GM19238 (cell line): ENCODE results near the gene SCNN1A.
"Not testable (repeated sequence)": the region's sequence is repeated elsewhere in the genome, so short reads cannot be mapped to it uniquely, and the experiment has no call there.

Source experiments
- DNase-seq: peaks from one replicate; pipeline ENCODE4 v3.0.0; 2011; ENCODE audit warnings: low spot score; ENCODE audit not compliant: insufficient read length

Gene SCNN1A

DNA sequence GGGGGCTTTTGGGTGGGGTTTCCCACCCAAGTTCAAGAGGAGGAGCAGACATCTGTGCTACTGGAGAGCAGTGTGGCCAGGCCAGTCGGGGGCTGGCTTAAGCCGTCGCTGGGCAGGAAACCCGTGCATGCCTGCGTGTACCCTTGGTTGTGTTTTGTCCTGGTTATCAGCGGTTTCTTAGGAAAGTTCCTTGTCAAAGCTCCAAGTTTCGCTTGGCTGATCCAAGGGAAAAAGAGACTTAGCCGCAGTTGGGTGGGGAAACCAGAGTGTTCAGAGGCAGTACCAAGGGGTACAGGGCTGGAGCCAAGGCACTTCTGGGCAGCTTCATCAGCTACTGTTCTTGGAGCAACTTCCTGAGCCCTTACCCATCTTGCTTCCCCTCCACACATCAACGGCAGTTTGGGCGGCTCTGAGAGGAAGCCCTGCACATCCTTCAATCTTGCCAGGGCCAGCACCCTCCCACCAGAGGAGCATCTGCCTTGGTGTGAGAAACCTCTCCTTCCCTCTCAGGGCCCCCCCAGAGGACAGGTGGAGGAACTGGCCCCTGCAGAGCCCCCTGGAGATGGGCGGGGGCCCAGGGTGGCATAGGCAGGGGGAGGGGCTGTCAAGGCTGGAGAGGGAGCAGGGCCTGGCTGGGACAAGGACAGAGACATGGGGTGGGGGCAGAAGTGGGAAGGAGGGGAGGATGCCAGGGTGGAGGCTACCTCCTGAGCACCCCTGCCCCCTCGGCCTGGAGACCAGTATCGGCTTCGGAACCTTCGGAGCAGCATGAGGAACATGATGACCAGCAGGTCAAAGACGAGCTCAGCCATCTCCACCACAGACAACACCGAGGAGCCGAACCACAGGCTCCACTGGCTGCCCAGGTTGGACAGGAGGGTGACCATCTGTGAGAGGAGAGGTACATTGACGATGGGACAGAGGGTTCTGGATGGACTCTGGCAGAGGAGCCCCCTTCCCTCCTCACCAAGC, 27.7 kb downstream of the SCNN1A start:
- DNase-seq, result no peak

DNA sequence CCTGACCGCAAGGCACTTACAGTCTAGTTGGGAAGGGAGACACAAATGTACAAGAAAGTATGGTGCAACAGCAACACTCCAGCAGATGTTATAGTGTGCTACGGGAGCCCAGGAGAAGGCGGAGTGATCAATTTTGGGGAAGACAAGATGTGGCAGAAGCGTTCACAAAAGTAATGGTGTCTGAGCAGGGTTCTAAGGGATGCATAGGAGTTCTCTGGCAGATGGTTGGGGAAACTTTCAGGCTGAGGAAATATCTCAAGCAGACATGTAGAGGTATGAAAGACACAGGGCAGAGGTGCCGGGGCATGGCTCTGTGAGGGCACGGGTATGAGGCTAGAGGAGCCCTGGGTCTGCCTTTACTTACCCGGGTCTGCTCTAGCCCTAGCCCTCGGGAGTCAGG, 28.4 kb downstream of the SCNN1A start:
- DNase-seq, result no peak

DNA sequence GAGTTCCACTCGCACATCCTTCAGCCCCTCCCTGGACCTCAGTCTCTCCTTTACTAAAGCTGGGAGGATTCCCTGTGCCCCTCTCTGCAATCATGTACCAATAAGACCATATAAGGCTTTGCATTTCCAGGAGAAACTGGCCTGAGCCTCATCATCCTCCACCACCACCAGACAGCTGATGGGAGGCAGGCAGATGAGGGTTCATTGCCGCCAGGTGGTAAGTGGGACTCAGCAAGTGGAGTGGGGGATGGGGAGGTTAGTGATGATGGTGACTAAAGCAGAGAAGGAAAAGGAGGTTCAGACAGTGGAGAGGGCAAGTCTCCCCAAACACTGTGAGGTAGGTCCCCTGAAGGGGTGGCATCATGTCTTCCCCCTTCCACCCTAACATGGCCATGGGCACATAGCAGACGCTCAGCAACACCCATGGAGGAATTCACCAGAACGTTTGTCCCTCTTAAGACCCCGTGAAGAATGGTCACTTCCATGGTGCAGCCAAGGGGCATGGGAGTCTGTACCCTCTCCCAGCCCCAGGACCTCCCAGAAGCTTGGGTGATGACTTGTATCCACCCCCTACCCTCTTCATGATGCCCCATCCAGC, 29.0 kb downstream of the SCNN1A start:
- no peak for DNase-seq

DNA sequence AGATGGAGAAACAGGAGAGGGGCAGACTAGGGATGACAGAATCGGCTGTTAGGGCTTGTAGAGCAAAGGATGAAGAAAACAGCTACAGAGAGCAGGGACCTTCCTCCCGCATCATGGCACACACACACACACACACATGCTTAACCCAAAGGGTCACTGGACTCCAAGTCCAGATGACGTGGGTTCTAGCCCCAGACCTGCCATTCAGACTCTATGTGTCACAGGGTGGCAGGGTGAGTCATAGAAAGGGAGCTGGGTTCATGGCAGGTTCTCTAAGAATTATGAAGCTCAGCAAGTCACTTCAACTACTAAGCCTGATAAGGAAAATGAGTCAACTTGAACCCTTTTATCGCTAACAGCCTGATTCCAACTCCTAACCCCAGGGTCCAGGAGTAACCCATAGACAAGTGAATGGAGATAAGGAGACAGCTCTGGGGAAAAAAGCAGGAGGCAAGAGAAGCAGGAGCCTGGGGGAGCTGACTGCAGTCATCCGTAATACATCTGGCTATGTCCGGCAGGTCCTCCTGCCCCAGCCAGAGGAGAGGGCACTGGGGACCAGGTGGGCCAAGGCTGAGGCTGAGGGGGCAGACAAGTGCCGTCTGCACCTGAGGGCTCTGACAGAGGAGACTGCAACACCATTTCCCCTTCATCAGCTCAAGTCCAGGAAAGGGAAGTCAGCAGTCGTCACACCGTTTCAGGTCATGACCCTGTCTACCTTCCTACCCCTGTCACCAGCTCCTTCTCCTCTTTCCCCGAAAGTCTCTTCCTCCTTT, 29.9 kb downstream of the SCNN1A start:
- DNase-seq, result no peak

DNA sequence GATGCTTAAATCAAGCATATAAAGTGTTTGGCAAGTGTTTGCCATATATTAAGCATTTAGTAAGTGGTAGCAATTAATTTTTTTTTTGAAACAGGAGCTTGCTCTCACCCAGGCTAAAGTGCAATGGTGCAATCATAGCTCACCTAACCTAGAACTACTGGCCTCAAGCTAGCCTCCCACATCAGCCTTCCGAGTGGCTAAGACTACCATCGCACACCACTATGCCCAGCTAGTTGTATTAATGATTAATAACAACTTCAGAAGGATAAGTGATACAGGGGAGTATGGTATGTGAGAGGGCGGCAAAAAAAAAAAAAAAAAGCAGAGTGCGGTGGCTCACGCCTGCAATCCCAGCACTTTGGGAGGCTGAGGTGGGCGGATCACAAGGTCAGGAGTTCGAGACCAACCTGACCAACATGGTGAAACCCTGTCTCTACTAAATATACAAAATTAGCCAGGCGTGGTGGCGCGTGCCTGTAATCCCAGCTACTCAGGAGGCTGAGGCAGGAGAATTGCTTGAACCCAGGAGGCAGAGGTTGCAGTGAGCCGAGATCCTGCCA, 31.2 kb downstream of the SCNN1A start:
- not testable (repeated sequence) for DNase-seq

DNA sequence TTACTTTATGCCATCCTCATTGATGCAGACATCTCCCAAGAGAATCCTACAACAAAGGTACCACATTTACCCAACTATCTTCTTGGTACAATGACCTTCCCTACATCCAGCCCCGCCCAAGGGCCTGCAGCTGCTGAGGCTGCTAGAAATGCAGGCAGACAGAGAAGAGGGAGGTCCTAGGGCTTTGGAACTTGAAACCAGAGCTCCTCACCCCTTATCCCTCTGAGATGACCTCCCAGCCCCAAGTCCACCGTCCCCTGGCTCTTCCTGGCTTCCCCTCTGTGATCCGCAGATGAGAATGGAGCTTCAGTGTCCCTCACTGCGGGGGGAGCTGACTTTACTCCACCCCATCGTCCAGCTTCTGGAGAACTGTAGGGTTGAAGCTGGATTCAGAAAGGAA, 31.8 kb downstream of the SCNN1A start:
- DNase-seq, result no peak

DNA sequence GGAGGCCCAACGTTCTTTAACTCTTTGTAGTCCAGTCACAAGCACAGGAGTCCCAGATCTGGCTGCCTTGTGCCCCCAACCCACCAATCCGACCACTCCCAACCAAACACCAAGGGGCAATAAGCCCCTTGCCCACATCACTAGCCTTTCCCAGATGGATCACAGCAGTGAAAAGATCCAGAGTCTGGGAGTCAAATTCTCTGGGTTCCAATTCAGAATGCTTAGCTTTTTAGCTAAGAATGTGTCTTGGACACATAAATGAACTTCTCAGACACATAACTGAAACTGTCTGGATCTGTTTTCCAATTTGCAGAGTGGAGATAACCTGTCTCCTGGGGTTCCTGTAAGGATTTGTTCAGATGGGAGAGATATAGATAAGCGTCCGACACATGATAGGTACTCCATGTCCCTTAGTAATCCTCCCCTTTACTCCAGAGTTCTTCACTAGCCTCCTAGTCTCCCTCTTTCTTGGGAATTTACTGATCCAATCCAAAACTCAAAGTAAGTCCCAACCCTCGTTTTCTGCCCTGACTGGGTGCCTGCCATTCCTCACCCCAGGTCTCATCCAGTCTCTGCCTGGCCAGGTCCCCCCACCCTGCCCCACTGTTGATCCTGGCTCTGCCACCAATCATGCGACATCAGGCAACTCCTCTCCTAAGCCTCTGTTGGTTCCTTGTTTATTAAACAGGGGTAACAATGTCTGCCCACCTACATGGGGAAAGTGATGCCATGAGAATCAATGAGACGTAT, 33.0 kb downstream of the SCNN1A start:
- no peak for DNase-seq

DNA sequence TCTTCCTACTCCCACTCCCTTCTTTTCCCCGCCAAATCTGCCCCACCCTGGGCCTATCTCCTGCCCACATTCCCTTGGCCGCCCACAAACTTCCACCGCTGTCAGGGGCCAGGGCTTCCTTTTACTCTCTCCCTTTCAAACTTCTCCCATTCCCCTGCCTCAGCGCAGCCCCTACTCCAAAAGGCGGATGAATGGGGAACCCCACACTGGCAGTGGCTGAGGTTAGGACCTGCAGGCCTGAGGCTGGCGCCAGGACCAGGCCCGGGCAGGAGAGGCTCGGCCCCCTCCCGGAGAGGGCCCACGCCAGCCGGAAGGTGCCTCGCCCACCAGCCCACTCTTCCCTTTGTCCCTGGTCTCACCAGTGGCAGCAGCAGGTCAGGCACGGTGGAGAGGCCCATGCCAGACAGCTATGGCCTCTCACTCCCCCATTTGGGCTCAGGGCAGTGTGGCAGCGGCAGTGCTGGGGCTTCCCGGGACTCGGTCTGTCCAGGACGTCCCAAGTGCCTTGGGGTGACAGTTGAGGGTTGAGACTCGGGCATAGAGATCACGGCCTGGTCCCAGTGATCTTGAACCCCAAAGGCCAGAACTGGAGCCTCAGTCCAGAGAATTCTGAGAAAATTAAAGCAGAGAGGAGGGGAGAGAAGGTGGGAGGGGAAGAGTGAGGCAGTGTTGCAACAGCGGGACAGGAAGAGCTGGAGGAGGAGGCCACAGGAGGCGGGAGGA, 33.8 kb downstream of the SCNN1A start, which contains the start of gene TNFRSF1A:
TSS of gene TNFRSF1A (minus strand) at position 660 of the 723 bp plus-strand sequence. CDS start at position 398, 262 bp downstream.
- peak; percentile 55 for DNase-seq

DNA sequence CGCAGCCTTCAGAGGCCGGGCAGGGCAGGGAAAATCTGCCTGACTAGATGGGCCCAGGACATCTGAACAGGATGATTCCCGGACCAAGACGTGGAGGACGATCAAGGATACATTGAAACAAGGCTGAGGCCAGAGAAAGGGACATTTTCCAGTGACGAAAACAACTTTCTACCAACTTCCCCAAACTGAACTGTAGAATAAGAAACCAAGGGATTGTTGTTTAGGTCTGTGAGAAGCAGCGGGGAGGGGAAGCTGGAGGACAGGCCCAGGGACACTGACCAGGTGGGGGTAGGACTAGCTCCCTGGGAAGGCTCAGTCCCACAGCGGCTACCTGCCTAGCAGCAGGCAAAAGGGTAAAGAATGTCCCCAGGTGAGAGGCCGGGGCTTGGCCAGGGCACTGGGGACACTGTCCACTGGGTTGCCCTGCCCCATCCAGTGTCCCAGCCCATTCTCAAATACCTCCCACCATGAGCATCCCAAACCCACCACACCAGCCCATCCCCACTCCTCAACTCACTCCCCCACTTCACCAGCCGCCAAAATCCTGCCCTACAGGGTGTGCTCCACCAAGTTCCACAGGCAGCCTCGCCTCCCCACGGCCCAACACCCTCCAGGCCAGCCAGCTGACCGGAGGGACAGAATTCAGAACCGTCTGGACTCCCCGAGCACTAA, 34.5 kb downstream of the SCNN1A start:
- no peak for DNase-seq

DNA sequence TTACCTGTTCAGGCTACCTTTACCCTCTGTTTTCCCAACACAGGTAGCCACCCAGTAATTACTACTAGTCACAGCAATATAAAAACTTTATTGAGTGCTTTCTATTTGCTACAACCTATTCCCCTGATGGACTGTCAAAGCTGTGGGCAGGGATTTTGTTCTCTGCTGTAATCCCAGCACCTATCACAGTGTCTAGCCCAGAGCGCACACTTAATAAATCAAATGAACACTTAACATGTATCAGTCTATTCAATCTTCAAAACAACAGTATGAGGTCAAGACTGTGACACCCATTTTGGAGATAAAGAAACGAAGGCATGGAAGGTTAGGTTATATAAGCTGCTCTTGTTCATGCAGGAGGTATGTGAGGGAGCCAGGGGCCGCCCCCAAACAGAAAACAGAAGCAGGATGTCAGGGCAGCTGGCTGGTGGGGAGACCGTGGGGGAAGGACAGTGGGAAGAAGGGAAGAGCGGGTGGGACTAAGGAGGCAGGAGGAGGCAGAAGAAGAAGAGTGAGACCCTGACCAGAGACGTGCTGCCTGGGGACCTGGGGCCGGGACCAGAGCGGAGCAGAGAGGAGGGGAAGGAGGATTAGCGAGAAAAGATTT, 35.2 kb downstream of the SCNN1A start:
- DNase-seq, result no peak

DNA sequence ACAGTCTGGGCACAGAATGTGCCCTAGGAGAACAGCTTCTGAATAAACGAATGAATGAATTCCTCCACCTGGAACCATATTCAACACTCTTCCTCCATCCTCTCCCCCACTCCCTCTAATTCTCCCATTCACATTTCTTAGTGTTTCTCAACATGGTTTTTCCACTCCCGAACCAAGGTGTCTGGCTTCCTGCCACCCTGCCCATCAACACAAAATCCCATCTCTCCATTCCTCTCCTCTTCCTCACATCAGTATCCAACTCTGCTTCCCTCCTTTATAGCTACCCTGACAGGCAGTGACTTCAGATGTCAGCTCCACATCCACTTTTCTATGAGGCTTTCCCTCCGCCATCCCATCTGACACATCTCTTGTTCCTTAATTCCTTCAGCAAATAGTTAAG, 36.4 kb downstream of the SCNN1A start:
- no peak for DNase-seq

DNA sequence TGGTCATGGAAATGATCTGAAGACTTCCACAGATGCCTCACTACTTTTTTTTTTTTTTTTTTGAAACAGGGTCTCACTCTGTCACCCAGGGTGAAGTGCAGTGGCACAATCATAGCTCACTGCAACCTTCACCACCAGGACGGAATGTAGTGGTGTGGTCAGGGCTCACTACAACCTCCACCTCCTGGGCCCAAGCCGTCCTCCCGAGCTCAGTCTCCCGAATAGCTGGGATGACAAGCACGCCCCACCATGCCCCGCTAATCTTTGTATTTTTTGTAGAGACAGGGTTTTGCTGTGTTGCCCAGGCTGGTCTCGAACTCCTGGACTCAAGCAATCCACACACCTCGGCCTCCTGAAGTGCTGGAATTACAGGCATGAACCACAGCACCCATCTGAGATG, 36.8 kb downstream of the SCNN1A start:
- DNase-seq, result not testable (repeated sequence)

DNA sequence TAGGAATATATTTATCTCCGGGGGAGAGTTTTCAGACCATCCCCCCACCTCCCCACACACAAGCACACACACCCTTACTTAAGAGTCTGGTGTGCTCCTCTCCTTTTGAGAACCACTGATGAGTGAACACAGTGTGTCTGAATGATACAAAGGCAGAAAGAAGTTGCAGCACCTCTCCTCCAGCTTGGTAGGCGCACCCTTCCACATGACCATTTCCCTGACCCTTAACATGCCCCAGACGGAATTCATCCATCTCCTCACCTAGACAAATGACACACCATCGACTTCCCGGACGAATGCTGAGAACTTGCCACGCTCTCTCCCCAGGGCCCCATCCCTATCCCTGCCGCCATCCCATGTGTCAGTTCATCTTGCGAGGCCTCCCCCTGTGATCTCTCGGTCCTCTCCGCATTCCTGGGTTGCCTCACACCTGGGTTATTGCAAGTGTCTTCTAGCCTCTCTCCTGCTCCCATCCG, 37.4 kb downstream of the SCNN1A start:
- DNase-seq, result no peak

DNA sequence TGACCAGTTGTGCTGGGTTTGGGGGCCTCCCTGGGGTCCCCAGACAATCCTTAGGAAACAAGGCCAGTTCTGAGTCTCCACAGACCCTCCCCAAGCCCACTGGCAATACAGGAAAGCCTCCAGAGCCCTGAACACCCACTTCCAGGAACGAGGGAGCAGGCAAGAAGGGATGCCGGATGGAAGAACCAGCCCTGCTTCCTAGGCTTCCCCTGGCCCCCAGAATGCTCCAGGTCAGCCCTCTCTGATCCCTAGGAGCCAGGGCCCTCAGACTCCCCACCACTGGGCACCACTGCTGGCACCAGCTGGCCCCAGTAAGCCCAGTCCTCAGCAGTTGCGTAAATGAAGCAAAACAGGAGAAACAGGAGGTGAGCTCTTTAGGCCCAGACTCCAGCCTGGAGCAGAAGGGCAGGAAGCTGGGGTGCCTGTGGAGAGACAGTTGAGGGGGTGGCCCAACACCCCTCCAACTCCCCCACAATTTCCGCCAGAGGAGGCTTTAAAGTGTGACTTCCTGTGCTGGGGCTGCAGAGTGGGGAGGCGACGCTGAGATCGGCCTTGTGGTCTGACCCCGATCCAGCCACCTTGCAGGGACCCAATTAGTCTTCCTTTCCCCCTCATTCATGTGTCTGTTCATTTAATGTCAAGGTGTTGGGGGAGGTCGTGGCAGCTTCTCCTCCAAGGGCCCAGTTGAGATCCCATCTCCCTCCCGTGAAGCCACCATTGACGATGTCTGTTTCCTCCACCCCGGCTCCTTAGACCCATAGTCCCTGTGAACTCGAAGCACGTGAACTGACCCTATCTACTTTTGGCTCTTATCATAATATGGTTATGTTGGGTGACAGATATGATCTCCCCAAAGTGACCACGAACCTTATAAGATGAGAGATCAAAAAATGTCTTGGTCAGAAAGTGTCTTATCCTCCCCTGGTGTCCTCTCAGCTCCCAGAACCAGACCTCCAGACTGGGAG, 38.2 kb downstream of the SCNN1A start:
- DNase-seq, result peak; percentile 48

DNA sequence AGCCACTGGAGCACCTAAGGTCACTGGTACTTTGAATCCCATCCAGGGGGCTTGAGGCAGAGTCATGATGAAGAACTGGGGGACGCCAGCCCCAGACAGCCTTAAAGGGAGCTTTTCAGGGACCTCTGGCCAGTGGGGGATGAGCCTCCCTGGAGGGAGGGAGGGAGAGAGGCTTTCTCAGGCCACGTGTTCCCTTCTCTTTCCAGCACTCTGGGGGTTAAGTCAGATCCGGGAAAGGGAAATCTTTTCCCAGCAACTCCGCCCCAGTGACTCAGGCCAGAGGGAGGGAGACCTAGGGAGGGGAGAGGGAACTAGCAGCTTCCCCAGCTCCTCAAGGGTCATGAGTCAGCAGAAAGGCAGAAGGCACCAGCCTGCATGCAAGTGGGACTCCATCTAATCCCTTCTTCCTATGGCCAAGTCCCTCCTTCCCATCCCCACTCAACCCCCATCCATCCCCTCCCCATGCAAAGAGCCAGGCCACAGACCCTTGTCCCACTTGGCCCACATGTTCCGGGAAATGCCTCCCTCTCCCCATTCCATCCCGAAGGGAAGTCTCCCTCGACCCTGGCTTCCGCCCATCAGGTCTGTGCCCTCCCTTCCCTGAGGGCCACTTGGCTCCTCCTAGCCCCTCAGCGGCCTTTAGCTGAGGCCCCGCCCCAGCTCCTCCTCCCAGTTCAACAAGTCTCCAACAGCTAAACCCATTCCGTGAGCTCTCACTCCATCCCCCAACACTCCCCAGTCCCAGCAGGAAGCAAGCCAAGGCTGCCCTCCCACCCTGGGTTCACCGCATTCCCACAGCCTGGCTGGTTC, 39.1 kb downstream of the SCNN1A start:
- DNase-seq, result peak; percentile 58

DNA sequence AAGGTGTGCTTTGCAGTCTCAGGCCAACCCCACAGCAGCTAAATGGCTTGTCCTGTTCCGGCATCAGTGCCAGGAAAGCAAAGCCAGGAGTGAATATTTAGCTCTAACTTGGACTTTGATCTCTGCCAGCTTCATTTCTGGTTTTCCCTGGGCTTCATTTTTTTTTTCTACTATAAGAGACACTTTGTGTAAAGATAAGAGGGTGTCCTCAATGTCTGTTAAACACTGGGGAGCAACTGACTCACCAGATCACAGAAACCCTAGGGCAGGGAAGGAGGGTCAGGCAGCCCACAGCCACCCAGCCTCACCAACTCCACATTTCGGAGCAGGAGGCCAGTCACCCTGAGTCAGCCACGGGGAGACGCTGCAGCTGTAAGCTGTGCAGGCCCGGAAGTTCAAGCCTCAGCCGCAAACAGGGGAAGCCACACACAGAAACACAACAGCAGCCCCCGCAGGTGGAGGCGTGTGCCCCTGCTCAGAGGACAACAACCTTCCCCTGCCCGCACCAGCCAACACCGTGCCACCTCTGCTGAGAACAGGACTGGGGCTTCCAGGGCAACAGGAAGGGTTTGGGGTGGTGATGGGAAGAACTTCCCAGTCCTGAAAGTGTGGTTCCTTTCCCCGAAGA, 39.8 kb downstream of the SCNN1A start:
- peak; percentile 94 for DNase-seq
